HCT116 (cell line): ENCODE data around the gene NAIP. TPM values are rescaled to one million over a fixed set of nuclear protein-coding genes. Genes with fewer than 3 reads are reported as not detected.
"Not testable (repeated sequence)": the region's sequence is repeated elsewhere in the genome, so short reads cannot be mapped to it uniquely, and the experiment has no call there.

Experiments used
- ATAC-seq: fragments of 200-7000 bp; cut with Tn5 transposase; 2 replicates; pipeline ENCODE4 v1.9.1; 2020; ENCODE audit warnings: mild to moderate bottlenecking, moderate library complexity
- BruUV-seq: library from RNA; stranded (reverse); fragments of 400-500 nt; replicated peaks from 2 replicates; lab custom pipeline; 2021; lab: Mats Ljungman, UMichigan
- CTCF ChIA-PET: fragments of 300-600 bp; sonication (Branson Sonifier 250); formaldehyde crosslinking; loops from one replicate; lab custom pipeline; 2021; ENCODE audit warnings: antibody characterized with exemption; lab: Charles Lee
- POLR2A ChIA-PET: fragments of 300-600, 350-600 bp; sonication (Branson Sonifier 250); formaldehyde crosslinking; loops from one replicate; lab custom pipeline; 2021; ENCODE audit warnings: antibody characterized with exemption; lab: Charles Lee
- RAD21 ChIA-PET, 2 experiments: fragments of 300-600 bp; sonication (Branson Sonifier 250); formaldehyde crosslinking; loops; one replicate each; lab custom pipeline; 2023; ENCODE audit warnings: low total read pairs in 2 of 2; ENCODE audit not compliant: uncharacterized antibody in 2 of 2, unreplicated experiment in 2 of 2, low non-redundant PET in 1 of 2; lab: Charles Lee
- DNase-seq: peaks from one replicate; pipeline ENCODE4 v3.0.0-alpha.2; 2010; ENCODE audit warnings: low read depth, low spot score
- H2AFZ ChIP-seq: fragments of 200-600 bp; shearing (Covaris generic), sonication (generic); 2 replicates; pipeline ENCODE4 v1.6.1; 2017; ENCODE audit warnings: low read depth, mixed run types, mixed read lengths, antibody characterized with exemption, low read length; ENCODE audit not compliant: poor library complexity, severe bottlenecking
- H3K27ac ChIP-seq: 2 replicates; pipeline ENCODE4 v1.5.1; 2012; ENCODE audit warnings: low read depth, low read length
- H3K27me3 ChIP-seq: fragments of 200-600 bp; sonication (generic); 2 replicates; pipeline ENCODE4 v1.6.1; 2016; ENCODE audit warnings: mixed run types, low read length, mixed read lengths; ENCODE audit not compliant: insufficient read depth
- H3K36me3 ChIP-seq, 2 experiments: fragments of 200-500 bp in 1 of 2; fragments of 200-600 bp in 1 of 2; sonication (Bioruptor generic) in 1 of 2; sonication (generic) in 1 of 2; 2 replicates each; pipeline versions ENCODE4 v1.5.1 to v1.6.1; 2014 to 2016; ENCODE audit warnings: low read length in 2 of 2, inconsistent platforms in 1 of 2, mixed read lengths in 1 of 2, mixed run types in 1 of 2; ENCODE audit not compliant: insufficient read depth in 2 of 2, control insufficient read depth in 1 of 2
- H3K4me1 ChIP-seq, 2 experiments: fragments of 200-600 bp in 1 of 2; sonication (generic) in 1 of 2; 2 replicates each; pipeline versions ENCODE4 v1.5.1 to v1.6.1; 2012 to 2017; ENCODE audit warnings: low read length in 2 of 2, inconsistent platforms in 1 of 2, mild to moderate bottlenecking in 1 of 2, mixed read lengths in 1 of 2, mixed run types in 1 of 2, moderate library complexity in 1 of 2; ENCODE audit not compliant: insufficient read depth in 2 of 2, control insufficient read depth in 1 of 2
- H3K4me2 ChIP-seq: fragments of 200-600 bp; sonication (generic); 2 replicates; pipeline ENCODE4 v1.6.1; 2017; ENCODE audit warnings: mixed run types, low read length, mixed read lengths
- H3K4me3 ChIP-seq, 2 experiments: fragments of 200-600 bp in 1 of 2; sonication (generic) in 1 of 2; replicated peaks in 1 of 2; 2 replicates each; pipeline ENCODE4 v1.5.1; 2011 to 2016; ENCODE audit warnings: low read length in 2 of 2, control low read depth in 1 of 2, low read depth in 1 of 2, mild to moderate bottlenecking in 1 of 2, mixed read lengths in 1 of 2, mixed run types in 1 of 2
- H3K79me2 ChIP-seq: fragments of 200-600 bp; sonication (generic); 2 replicates; pipeline ENCODE4 v1.6.1; 2017; ENCODE audit warnings: mild to moderate bottlenecking, mixed run types, low read length, moderate library complexity, mixed read lengths; ENCODE audit not compliant: insufficient read depth
- H3K9ac ChIP-seq: fragments of 200-600 bp; sonication (generic); 2 replicates; pipeline ENCODE4 v1.6.1; 2016; ENCODE audit warnings: low read length, mixed read lengths
- H3K9me2 ChIP-seq: fragments of 200-600 bp; sonication (generic), shearing (Covaris generic); 2 replicates; pipeline ENCODE4 v1.6.1; 2017; ENCODE audit warnings: mixed run types, mild to moderate bottlenecking, moderate library complexity; ENCODE audit not compliant: insufficient read depth
- H3K9me3 ChIP-seq, 2 experiments: fragments of 200-500 bp in 1 of 2; fragments of 200-600 bp in 1 of 2; sonication (Bioruptor generic) in 1 of 2; sonication (generic) in 1 of 2; 2 replicates each; pipeline ENCODE4 v1.6.1; 2014 to 2017; ENCODE audit warnings: low read length in 2 of 2, mixed read lengths in 2 of 2, inconsistent platforms in 1 of 2, low read depth in 1 of 2, mild to moderate bottlenecking in 1 of 2, mixed run types in 1 of 2, moderate library complexity in 1 of 2; ENCODE audit not compliant: control insufficient read depth in 1 of 2, insufficient read depth in 1 of 2
- H4K20me1 ChIP-seq: fragments of 200-600 bp; sonication (generic), shearing (Covaris generic); 2 replicates; pipeline ENCODE4 v1.6.1; 2017; ENCODE audit warnings: mixed run types, mild to moderate bottlenecking, moderate library complexity; ENCODE audit not compliant: insufficient read depth
- intact Hi-C: fragments of 100-400 bp; cut with micrococcal nuclease; formaldehyde crosslinking; loops from 2 replicates; pipeline ENCODE4 v1.10.0; 2022
- total RNA-seq: library from RNA; stranded (reverse); gene quantifications from one replicate; pipeline ENCODE4 v1.2.1, GENCODE V29; 2021; ENCODE audit not compliant: unreplicated experiment

Gene NAIP
- total RNA-seq, 1 experiment from 2014 or later, result 7.0 TPM

- intact Hi-C loops, result not testable (repeated sequence)
Observed at GRCh38 chr5:70925211-70925562, 100.0 kb downstream of the NAIP start.

More at GRCh38 chr5:70925211-70925562, 100.0 kb downstream of the NAIP start:
- H3K4me1 ChIP-seq, H3K9ac ChIP-seq, H2AFZ ChIP-seq, H4K20me1 ChIP-seq, H3K36me3 ChIP-seq, CTCF ChIA-PET, POLR2A ChIA-PET, H3K9me2 ChIP-seq, H3K4me3 ChIP-seq, RAD21 ChIA-PET, H3K9me3 ChIP-seq, DNase-seq, H3K27ac ChIP-seq, H3K4me2 ChIP-seq, BruUV-seq, H3K27me3 ChIP-seq, H3K79me2 ChIP-seq: not testable (repeated sequence)
- peak; percentile 62 for ATAC-seq

Other genes starting within 250 kb of the NAIP start
- 3.7 TPM for gene SERF1A, start 124.7 kb downstream of the NAIP start, total RNA-seq
- gene SMN1, start 100.3 kb downstream of the NAIP start, total RNA-seq, result 73.1 TPM
- gene GTF2H2, start 42.3 kb upstream of the NAIP start, total RNA-seq, result 37.8 TPM